H9 (cell line): ENCODE measurements around the gene ACBD5. TPM values are rescaled to one million over a fixed set of nuclear protein-coding genes. Genes with fewer than 3 reads are reported as not detected.

ENCODE experiments used
- DNase-seq: peaks from one replicate; pipeline ENCODE4 v3.0.0-alpha.2; 2017
- H2AFZ ChIP-seq: one replicate; pipeline ENCODE4 v1.6.1; 2013; ENCODE audit warnings: mild to moderate bottlenecking, low read length, control low read depth, moderate library complexity
- H2AK5ac ChIP-seq: 2 replicates; pipeline ENCODE4 v1.6.1; 2013; ENCODE audit warnings: low read length, control low read depth, mixed read lengths; ENCODE audit not compliant: insufficient read length
- H2BK120ac ChIP-seq: one replicate; pipeline ENCODE4 v1.6.1; 2013; ENCODE audit warnings: low read depth, mild to moderate bottlenecking, low read length, control low read depth, inconsistent platforms; ENCODE audit not compliant: poor library complexity, severe bottlenecking
- H2BK12ac ChIP-seq: 2 replicates; pipeline ENCODE4 v1.6.1; 2013; ENCODE audit warnings: low read length, control low read depth, mixed read lengths, low read depth; ENCODE audit not compliant: insufficient read length
- H2BK15ac ChIP-seq: 2 replicates; pipeline ENCODE4 v1.6.1; 2013; ENCODE audit warnings: low read depth, low read length, control low read depth
- H2BK20ac ChIP-seq: one replicate; pipeline ENCODE4 v1.6.1; 2013; ENCODE audit warnings: low read depth, mild to moderate bottlenecking, low read length, control low read depth, inconsistent platforms; ENCODE audit not compliant: poor library complexity, severe bottlenecking
- H2BK5ac ChIP-seq: 2 replicates; pipeline ENCODE4 v1.6.1; 2013; ENCODE audit warnings: low read length, control low read depth, mixed read lengths; ENCODE audit not compliant: insufficient read length
- H3K14ac ChIP-seq: 2 replicates; pipeline ENCODE4 v1.6.1; 2013; ENCODE audit warnings: low read length, control low read depth; ENCODE audit not compliant: insufficient read depth
- H3K18ac ChIP-seq: 2 replicates; pipeline ENCODE4 v1.6.1; 2013; ENCODE audit warnings: low read depth, mild to moderate bottlenecking, mixed read lengths, low read length, control low read depth; ENCODE audit not compliant: insufficient read length
- H3K23ac ChIP-seq: 2 replicates; pipeline ENCODE4 v1.6.1; 2013; ENCODE audit warnings: low read length, control low read depth, mixed read lengths, low read depth; ENCODE audit not compliant: insufficient read length
- H3K23me2 ChIP-seq: 2 replicates; pipeline ENCODE4 v1.6.1; 2013; ENCODE audit warnings: low read depth, mild to moderate bottlenecking, mixed read lengths, low read length, control low read depth; ENCODE audit not compliant: insufficient read length, poor library complexity, severe bottlenecking
- H3K27ac ChIP-seq: 2 replicates; pipeline ENCODE4 v1.5.1; 2013; ENCODE audit warnings: low read length, control low read depth, mixed read lengths, low read depth; ENCODE audit not compliant: insufficient read length
- H3K27me3 ChIP-seq: 2 replicates; pipeline ENCODE4 v1.6.1; 2013; ENCODE audit warnings: low read length, control low read depth, inconsistent platforms; ENCODE audit not compliant: insufficient read depth
- H3K4ac ChIP-seq: 2 replicates; pipeline ENCODE4 v1.6.1; 2013; ENCODE audit warnings: low read depth, mild to moderate bottlenecking, control low read depth, inconsistent platforms, low read length, moderate library complexity
- H3K4me1 ChIP-seq: 2 replicates; pipeline ENCODE4 v1.6.1; 2013; ENCODE audit warnings: low read length, control low read depth, inconsistent platforms; ENCODE audit not compliant: insufficient read depth
- H3K4me2 ChIP-seq: 2 replicates; pipeline ENCODE4 v1.6.1; 2013; ENCODE audit warnings: low read length, control low read depth, mixed read lengths; ENCODE audit not compliant: insufficient read length, insufficient read depth
- H3K56ac ChIP-seq: 2 replicates; pipeline ENCODE4 v1.6.1; 2013; ENCODE audit warnings: low read depth, mild to moderate bottlenecking, mixed read lengths, low read length, control low read depth; ENCODE audit not compliant: insufficient read length
- H3K79me1 ChIP-seq: 2 replicates; pipeline ENCODE4 v1.6.1; 2013; ENCODE audit warnings: low read depth, mild to moderate bottlenecking, moderate library complexity, low read length, control low read depth, inconsistent platforms; ENCODE audit not compliant: insufficient read depth, poor library complexity, severe bottlenecking
- H3K79me2 ChIP-seq: 2 replicates; pipeline ENCODE4 v1.6.1; 2013; ENCODE audit warnings: low read length, control low read depth, inconsistent platforms; ENCODE audit not compliant: insufficient read depth
- H3K9ac ChIP-seq: 2 replicates; pipeline ENCODE4 v1.6.1; 2013; ENCODE audit warnings: low read length, control low read depth, mixed read lengths; ENCODE audit not compliant: insufficient read length; ENCODE audit errors: extremely low read depth
- H3K9me3 ChIP-seq: one replicate; pipeline ENCODE4 v1.6.1; 2013; ENCODE audit warnings: low read depth, low read length, inconsistent platforms; ENCODE audit not compliant: control insufficient read depth
- H3T11ph ChIP-seq: one replicate; pipeline ENCODE4 v1.6.1; 2013; ENCODE audit warnings: mild to moderate bottlenecking, low read length, control low read depth, inconsistent platforms
- H4K20me1 ChIP-seq: one replicate; pipeline ENCODE4 v1.6.1; 2013; ENCODE audit not compliant: control insufficient read depth, insufficient read length, insufficient read depth
- H4K5ac ChIP-seq: 2 replicates; pipeline ENCODE4 v1.6.1; 2013; ENCODE audit warnings: low read depth, mild to moderate bottlenecking, mixed read lengths, low read length, control low read depth; ENCODE audit not compliant: insufficient read length
- H4K8ac ChIP-seq: replicated peaks from 2 replicates; pipeline ENCODE4 v1.6.1; 2013; ENCODE audit warnings: low read length, control low read depth, mixed read lengths, low read depth; ENCODE audit not compliant: insufficient read length
- H4K91ac ChIP-seq: 2 replicates; pipeline ENCODE4 v1.6.1; 2013; ENCODE audit warnings: low read depth, mild to moderate bottlenecking, moderate library complexity, mixed read lengths, low read length, control low read depth; ENCODE audit not compliant: insufficient read length
- H3K27ac Mint-ChIP-seq, 3 experiments: 2 replicates in 2 of 3; 3 replicates in 1 of 3; pipeline ENCODE4 v1.8.0; 2020 to 2021; ENCODE audit warnings: mixed read lengths in 3 of 3, mild to moderate bottlenecking in 1 of 3, moderate library complexity in 1 of 3
- H3K27me3 Mint-ChIP-seq: 2 replicates; pipeline ENCODE4 v1.8.0; 2021; ENCODE audit warnings: low read depth, mild to moderate bottlenecking, moderate library complexity, mixed read lengths
- H3K36me3 Mint-ChIP-seq, 3 experiments: 2 replicates in 2 of 3; 3 replicates in 1 of 3; pipeline ENCODE4 v1.8.0; 2020 to 2021; ENCODE audit warnings: low read depth in 3 of 3, mixed read lengths in 3 of 3; ENCODE audit not compliant: insufficient read depth in 1 of 3
- H3K4me1 Mint-ChIP-seq, 2 experiments: 2 replicates each; pipeline ENCODE4 v1.8.0; 2020; ENCODE audit warnings: mixed read lengths in 2 of 2
- H3K4me3 Mint-ChIP-seq, 2 experiments: 2 replicates in 1 of 2; 3 replicates in 1 of 2; pipeline ENCODE4 v1.8.0; 2020 to 2021; ENCODE audit warnings: mild to moderate bottlenecking in 2 of 2, mixed read lengths in 2 of 2, moderate library complexity in 1 of 2
- H3K9me3 Mint-ChIP-seq, 2 experiments: 2 replicates in 1 of 2; 3 replicates in 1 of 2; pipeline ENCODE4 v1.8.0; 2020; ENCODE audit warnings: mild to moderate bottlenecking in 2 of 2, mixed read lengths in 2 of 2, moderate library complexity in 1 of 2
- WGBS: extraction: QIAGEN DNeasy Blood & Tissue Kit; methylation state at CpG from one replicate; pipeline ENCODE4 v1.1.7; 2013; ENCODE audit warnings: missing lambda C conversion rate, low lambda C conversion rate, mixed read lengths; ENCODE audit not compliant: insufficient read length; ENCODE audit errors: extremely low coverage; 5-methylcytosine and 5-hydroxymethylcytosine counted together
- total RNA-seq: library from RNA; stranded (reverse); gene quantifications from 2 replicates; pipeline ENCODE4 v1.2.1, GENCODE V29; 2021
- TF ChIP-seq, protein P1 (sequence below): fragments of 200-600 bp; sonication (generic); conservative IDR thresholded peaks from 3 replicates; pipeline ENCODE4 v1.8.0; 2021; ENCODE audit warnings: antibody characterized with exemption, mild to moderate bottlenecking

The ACBD5 gene
- total RNA-seq, 1 experiment from 2014 or later = 14.2 TPM

- Histone ChIP-seq H3K56ac (no peak overlapping the region), H3K27me3 (no peaks in the 10 kb centered on the region), H3K23me2 (no peaks in the 10 kb centered on the region), H3K23ac (no peak overlapping the region), H2BK120ac (no peak overlapping the region), H2BK12ac (no peak overlapping the region), H2BK5ac (no peak overlapping the region), H3K4me1 (no peaks in the 10 kb centered on the region), H2BK20ac (no peak overlapping the region), H3K14ac (no peak overlapping the region), H3K27ac (no peak overlapping the region), H3T11ph (no peak overlapping the region), H3K18ac (no peak overlapping the region), H3K4ac (no peak overlapping the region), H3K9ac (no peak overlapping the region), H3K79me2 (no peaks in the 10 kb centered on the region), H4K20me1 (no peaks in the 10 kb centered on the region), H3K9me3 (no peaks in the 10 kb centered on the region), H4K5ac (no peak overlapping the region), H2BK15ac (no peak overlapping the region), H2AFZ (no peak overlapping the region), H3K79me1 (no peaks in the 10 kb centered on the region), H2AK5ac (no peak overlapping the region), H3K4me2 (no peak overlapping the region), H4K91ac (no peak overlapping the region), H4K8ac (no peak overlapping the region)
- WGBS = no CpG with 5 or more reads among the region's 2 CpGs
- H3K4me3 Mint-ChIP-seq = no peak overlapping the region
- DNase-seq = no peak
- H3K27me3 Mint-ChIP-seq = no peaks in the 10 kb centered on the region
- TF ChIP-seq, protein P1, sequence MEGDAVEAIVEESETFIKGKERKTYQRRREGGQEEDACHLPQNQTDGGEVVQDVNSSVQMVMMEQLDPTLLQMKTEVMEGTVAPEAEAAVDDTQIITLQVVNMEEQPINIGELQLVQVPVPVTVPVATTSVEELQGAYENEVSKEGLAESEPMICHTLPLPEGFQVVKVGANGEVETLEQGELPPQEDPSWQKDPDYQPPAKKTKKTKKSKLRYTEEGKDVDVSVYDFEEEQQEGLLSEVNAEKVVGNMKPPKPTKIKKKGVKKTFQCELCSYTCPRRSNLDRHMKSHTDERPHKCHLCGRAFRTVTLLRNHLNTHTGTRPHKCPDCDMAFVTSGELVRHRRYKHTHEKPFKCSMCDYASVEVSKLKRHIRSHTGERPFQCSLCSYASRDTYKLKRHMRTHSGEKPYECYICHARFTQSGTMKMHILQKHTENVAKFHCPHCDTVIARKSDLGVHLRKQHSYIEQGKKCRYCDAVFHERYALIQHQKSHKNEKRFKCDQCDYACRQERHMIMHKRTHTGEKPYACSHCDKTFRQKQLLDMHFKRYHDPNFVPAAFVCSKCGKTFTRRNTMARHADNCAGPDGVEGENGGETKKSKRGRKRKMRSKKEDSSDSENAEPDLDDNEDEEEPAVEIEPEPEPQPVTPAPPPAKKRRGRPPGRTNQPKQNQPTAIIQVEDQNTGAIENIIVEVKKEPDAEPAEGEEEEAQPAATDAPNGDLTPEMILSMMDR = no peak
- no peaks in the 10 kb centered on the region for H3K4me1 Mint-ChIP-seq
- no peak overlapping the region for H3K27ac Mint-ChIP-seq
- no peaks in the 10 kb centered on the region for H3K9me3 Mint-ChIP-seq
- H3K36me3 Mint-ChIP-seq = peaks cover 6 to 17% (median 7%) of the 10 kb centered on the region in 3 experiments; a peak in 5 of 7 replicates
Measured at GRCh38 chr10:27190508-27190907, 50.1 kb downstream of the ACBD5 start.
